NCI-H1436 (cell line): ENCODE results near the gene NEMP2.
"Not testable (repeated sequence)": the region's sequence is repeated elsewhere in the genome, so short reads cannot be mapped to it uniquely, and the experiment has no call there.

Experiments used
- DNase-seq: peaks from one replicate; lab custom pipeline; 2025; lab: John Stamatoyannopoulos, UW

NEMP2 gene

GRCh38 chr2:190526105-190526750 lies 8.3 kb downstream of the NEMP2 start:
- no peak for DNase-seq

GRCh38 chr2:190524928-190525327 lies 9.6 kb downstream of the NEMP2 start:
- DNase-seq = no peak

GRCh38 chr2:190519975-190520767 lies 14.4 kb downstream of the NEMP2 start:
- DNase-seq = no peak

- no peak for DNase-seq
These were observed 17.1 kb downstream of the NEMP2 start for GRCh38 chr2:190517468-190517867.

- DNase-seq = no peak
These were observed 18.8 kb downstream of the NEMP2 start for GRCh38 chr2:190515687-190516086.

GRCh38 chr2:190514676-190515075 lies 19.8 kb downstream of the NEMP2 start:
- DNase-seq = no peak

GRCh38 chr2:190513877-190514276 lies 20.6 kb downstream of the NEMP2 start:
- no peak for DNase-seq

GRCh38 chr2:190512539-190513095 lies 21.9 kb downstream of the NEMP2 start:
- no peak for DNase-seq

- no peak for DNase-seq
These were observed 23.4 kb downstream of the NEMP2 start for GRCh38 chr2:190511104-190511503.

- DNase-seq = not testable (repeated sequence)
These were observed 24.6 kb downstream of the NEMP2 start for GRCh38 chr2:190509895-190510294.

- DNase-seq = no peak
These were observed 27.4 kb downstream of the NEMP2 start for GRCh38 chr2:190507135-190507534.

GRCh38 chr2:190506666-190507065 lies 27.9 kb downstream of the NEMP2 start:
- peak; percentile 56 for DNase-seq

- DNase-seq = no peak
These were observed 28.8 kb downstream of the NEMP2 start for GRCh38 chr2:190505696-190506095.

- no peak for DNase-seq
These were observed 29.6 kb downstream of the NEMP2 start for GRCh38 chr2:190504912-190505311.

GRCh38 chr2:190503088-190503487 lies 31.4 kb downstream of the NEMP2 start:
- DNase-seq = no peak

GRCh38 chr2:190501702-190502407 lies 32.7 kb downstream of the NEMP2 start:
- no peak for DNase-seq

- no peak for DNase-seq
These were observed 33.3 kb downstream of the NEMP2 start for GRCh38 chr2:190501231-190501630.

- DNase-seq = no peak
These were observed 34.4 kb downstream of the NEMP2 start for GRCh38 chr2:190500054-190500502.

- no peak for DNase-seq
These were observed 35.2 kb downstream of the NEMP2 start for GRCh38 chr2:190499273-190499672.

- no peak for DNase-seq
These were observed 37.1 kb downstream of the NEMP2 start for GRCh38 chr2:190497428-190497827.

GRCh38 chr2:190494600-190495227 lies 39.8 kb downstream of the NEMP2 start:
- not testable (repeated sequence) for DNase-seq

GRCh38 chr2:190493095-190493494 lies 41.4 kb downstream of the NEMP2 start:
- no peak for DNase-seq
